ENCODE results near the gene IL9. TPM values are rescaled to one million over a fixed set of nuclear protein-coding genes. Genes with fewer than 3 reads are reported as not detected.

Gene IL9
- polyA plus RNA-seq, 3 donors = not detected

- H3K27ac ChIP-seq (ENCODE audit: low read depth, low read length) = no peak overlapping the region
- WGBS, 3 donors = 78 to 85% (median 81%) methylated on average over 6 of the region's 6 CpGs
Observed at GRCh38 chr5:135898651-135899050, 3.0 kb upstream of the IL9 start.

GRCh38 chr5:135894789-135895188 is 852 bp downstream of the IL9 start:
- no peak overlapping the region for H3K27ac ChIP-seq (ENCODE audit: low read depth, low read length)
- 65 to 90% (median 75%) methylated on average over 2 of the region's 2 CpGs for whole genome bisulfite sequencing, 3 donors

- H3K27ac ChIP-seq (ENCODE audit: low read depth, low read length) = no peak overlapping the region
- 52 to 70% (median 61%) methylated on average over 8 of the region's 8 CpGs for WGBS, 3 donors
Observed at GRCh38 chr5:135894276-135894675, 1.4 kb downstream of the IL9 start.

- H3K27ac ChIP-seq (ENCODE audit: low read depth, low read length) = no peak overlapping the region
Observed at GRCh38 chr5:135891791-135892190, 3.9 kb downstream of the IL9 start.

- WGBS, 3 donors = 15 to 60% (median 59%) methylated on average over 2 of the region's 2 CpGs
- no peak overlapping the region for H3K27ac ChIP-seq (ENCODE audit: low read depth, low read length)
Observed at GRCh38 chr5:135891268-135891667, 4.4 kb downstream of the IL9 start.

GRCh38 chr5:135890867-135891266 is 4.8 kb downstream of the IL9 start:
- WGBS, 3 donors = 67 to 84% (median 77%) methylated on average over 5 of the region's 5 CpGs
- no peak overlapping the region for H3K27ac ChIP-seq (ENCODE audit: low read depth, low read length)

- H3K27ac ChIP-seq (ENCODE audit: low read depth, low read length) = no peak overlapping the region
- 26 to 42% (median 39%) methylated on average over 2 of the region's 2 CpGs for WGBS, 3 donors
Observed at GRCh38 chr5:135890296-135890695, 5.3 kb downstream of the IL9 start.

GRCh38 chr5:135887881-135888614 is 7.6 kb downstream of the IL9 start:
- WGBS, 3 donors = 68 to 83% (median 73%) methylated on average over 13 of the region's 13 CpGs
- no peak overlapping the region for H3K27ac ChIP-seq (ENCODE audit: low read depth, low read length)

- H3K27ac ChIP-seq (ENCODE audit: low read depth, low read length) = no peak overlapping the region
- 8 to 9% (median 8%) methylated on average over 8 of the region's 8 CpGs for WGBS, 3 donors
Observed at GRCh38 chr5:135887447-135887864, 8.2 kb downstream of the IL9 start.

- H3K27ac ChIP-seq (ENCODE audit: low read depth, low read length) = no peak overlapping the region
- WGBS, 3 donors = 29 to 47% (median 41%) methylated on average over 4 of the region's 4 CpGs
Observed at GRCh38 chr5:135886136-135886535, 9.5 kb downstream of the IL9 start.

- WGBS, 3 donors = 88 to 91% (median 89%) methylated on average over 3 of the region's 3 CpGs
- H3K27ac ChIP-seq (ENCODE audit: low read depth, low read length) = no peak overlapping the region
Observed at GRCh38 chr5:135885031-135885430, 10.6 kb downstream of the IL9 start.

- no peak overlapping the region for H3K27ac ChIP-seq (ENCODE audit: low read depth, low read length)
- 53% methylated on average over 4 of the region's 4 CpGs for WGBS, 3 donors
Observed at GRCh38 chr5:135883441-135883840, 12.2 kb downstream of the IL9 start.

GRCh38 chr5:135883026-135883425 is 12.6 kb downstream of the IL9 start:
- no peak overlapping the region for H3K27ac ChIP-seq (ENCODE audit: low read depth, low read length)
- WGBS, 3 donors = 75 to 88% (median 80%) methylated on average over 3 of the region's 3 CpGs

- 51 to 65% (median 58%) methylated on average over 3 of the region's 3 CpGs for WGBS, 3 donors
- no peak overlapping the region for H3K27ac ChIP-seq (ENCODE audit: low read depth, low read length)
Observed at GRCh38 chr5:135881819-135882218, 13.8 kb downstream of the IL9 start.

- H3K27ac ChIP-seq (ENCODE audit: low read depth, low read length) = no peak overlapping the region
- 43 to 58% (median 57%) methylated on average over 4 of the region's 4 CpGs for WGBS, 3 donors
Observed at GRCh38 chr5:135881244-135881643, 14.4 kb downstream of the IL9 start.

- WGBS, 3 donors = 75 to 82% (median 77%) methylated on average over 7 of the region's 7 CpGs
- no peak overlapping the region for H3K27ac ChIP-seq (ENCODE audit: low read depth, low read length)
Observed at GRCh38 chr5:135880801-135881200, 14.8 kb downstream of the IL9 start.

- WGBS, 3 donors = 64 to 79% (median 70%) methylated on average over 3 of the region's 3 CpGs
- no peak overlapping the region for H3K27ac ChIP-seq (ENCODE audit: low read depth, low read length)
Observed at GRCh38 chr5:135880278-135880677, 15.4 kb downstream of the IL9 start.

GRCh38 chr5:135879591-135879990 is 16.1 kb downstream of the IL9 start:
- WGBS, 3 donors = 87 to 94% (median 94%) methylated on average over 3 of the region's 3 CpGs
- no peak overlapping the region for H3K27ac ChIP-seq (ENCODE audit: low read depth, low read length)

GRCh38 chr5:135878156-135878620 is 17.5 kb downstream of the IL9 start:
- H3K27ac ChIP-seq (ENCODE audit: low read depth, low read length) = no peak overlapping the region
- 59 to 73% (median 66%) methylated on average over 4 of the region's 4 CpGs for WGBS, 3 donors

- no peak overlapping the region for H3K27ac ChIP-seq (ENCODE audit: low read depth, low read length)
- 70 to 73% (median 72%) methylated on average over 6 of the region's 6 CpGs for WGBS, 3 donors
Observed at GRCh38 chr5:135877570-135878155, 18.0 kb downstream of the IL9 start.

Measured in adipose tissue (tissue), 3 donors.